Cardiac muscle cell (in vitro differentiated cells and primary cell): ENCODE measurements around the gene UBE2C. TPM values are rescaled to one million over a fixed set of nuclear protein-coding genes. Genes with fewer than 3 reads are reported as not detected.

Experiments used
- DNase-seq, 2 donors: peaks; one replicate each; pipeline versions ENCODE4 v3.0.0 to v3.0.0-alpha.2; 2010 to 2017; ENCODE audit warnings: low read depth in 1 of 2, low spot score in 1 of 2
- H3K27ac ChIP-seq: fragments of 200-600 bp; sonication (generic); 2 replicates; pipeline ENCODE4 v1.5.1; 2016
- H3K27me3 ChIP-seq: fragments of 200-600 bp; sonication (generic); 2 replicates; pipeline ENCODE4 v1.6.0; 2016; ENCODE audit warnings: control low read depth
- H3K36me3 ChIP-seq: fragments of 200-600 bp; sonication (generic); 2 replicates; pipeline ENCODE4 v1.5.1; 2016; ENCODE audit warnings: control low read depth
- H3K4me1 ChIP-seq: fragments of 200-600 bp; sonication (generic); 2 replicates; pipeline ENCODE4 v1.8.1; 2017; ENCODE audit warnings: low read depth, mild to moderate bottlenecking, mixed run types
- H3K4me3 ChIP-seq: fragments of 200-600 bp; sonication (generic); 2 replicates; pipeline ENCODE4 v1.5.1; 2016; ENCODE audit warnings: mild to moderate bottlenecking
- H3K9me3 ChIP-seq: fragments of 200-600 bp; sonication (generic); 2 replicates; pipeline ENCODE4 v1.5.1; 2017; ENCODE audit warnings: low read depth, mild to moderate bottlenecking, control low read depth
- polyA plus RNA-seq: library from polyadenylated mRNA; unstranded; fragments of >200 nt; fragmentation: Nextera tagmentation; extraction: Ambion mirVana; gene quantifications from 2 replicates; pipeline ENCODE4 v1.2.1, GENCODE V29; 2016
- total RNA-seq: library from RNA; depleted of rRNA; stranded (reverse); fragments of >200 nt; gene quantifications from 2 replicates; pipeline ENCODE4 v1.2.3, GENCODE V29; 2016
- TF ChIP-seq, protein P1 (sequence below): IDR thresholded peaks from 2 replicates; pipeline ENCODE4 v1.5.1; 2012; ENCODE audit warnings: low read depth, mild to moderate bottlenecking, low read length

Gene UBE2C
- total and polyA plus RNA-seq, 2 experiments from 2014 or later = 48.6 to 267 TPM

DNA sequence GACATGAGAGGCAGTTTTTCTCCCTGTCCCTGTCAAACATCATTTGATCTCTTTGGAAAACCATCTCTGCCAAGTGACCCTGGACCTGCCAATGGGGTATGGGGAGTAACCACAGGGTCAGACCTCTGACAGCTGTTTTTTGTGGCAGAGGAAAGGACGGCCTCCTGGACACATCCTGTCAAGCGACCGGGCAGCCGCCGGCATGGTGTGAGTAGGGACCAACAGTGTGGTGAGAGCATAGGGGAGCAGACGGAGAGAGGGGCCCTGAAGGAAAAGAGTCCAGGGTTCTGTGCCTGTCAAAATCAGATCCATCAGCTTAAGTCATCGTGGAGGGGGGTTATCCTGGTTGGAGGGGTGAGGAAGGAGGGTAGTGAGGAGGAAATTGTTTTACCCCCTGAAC is 10.6 kb upstream of the UBE2C start:
- Histone ChIP-seq H3K4me3 (no peak overlapping the region), H3K4me1 (no peaks in the 10 kb centered on the region), H3K9me3 (no peaks in the 10 kb centered on the region), H3K36me3 (peaks cover 38% of the 10 kb centered on the region), H3K27ac (no peak overlapping the region), H3K27me3 (no peaks in the 10 kb centered on the region)
- no peak for DNase-seq
- TF ChIP-seq, protein P1, sequence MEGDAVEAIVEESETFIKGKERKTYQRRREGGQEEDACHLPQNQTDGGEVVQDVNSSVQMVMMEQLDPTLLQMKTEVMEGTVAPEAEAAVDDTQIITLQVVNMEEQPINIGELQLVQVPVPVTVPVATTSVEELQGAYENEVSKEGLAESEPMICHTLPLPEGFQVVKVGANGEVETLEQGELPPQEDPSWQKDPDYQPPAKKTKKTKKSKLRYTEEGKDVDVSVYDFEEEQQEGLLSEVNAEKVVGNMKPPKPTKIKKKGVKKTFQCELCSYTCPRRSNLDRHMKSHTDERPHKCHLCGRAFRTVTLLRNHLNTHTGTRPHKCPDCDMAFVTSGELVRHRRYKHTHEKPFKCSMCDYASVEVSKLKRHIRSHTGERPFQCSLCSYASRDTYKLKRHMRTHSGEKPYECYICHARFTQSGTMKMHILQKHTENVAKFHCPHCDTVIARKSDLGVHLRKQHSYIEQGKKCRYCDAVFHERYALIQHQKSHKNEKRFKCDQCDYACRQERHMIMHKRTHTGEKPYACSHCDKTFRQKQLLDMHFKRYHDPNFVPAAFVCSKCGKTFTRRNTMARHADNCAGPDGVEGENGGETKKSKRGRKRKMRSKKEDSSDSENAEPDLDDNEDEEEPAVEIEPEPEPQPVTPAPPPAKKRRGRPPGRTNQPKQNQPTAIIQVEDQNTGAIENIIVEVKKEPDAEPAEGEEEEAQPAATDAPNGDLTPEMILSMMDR = no peak

DNA sequence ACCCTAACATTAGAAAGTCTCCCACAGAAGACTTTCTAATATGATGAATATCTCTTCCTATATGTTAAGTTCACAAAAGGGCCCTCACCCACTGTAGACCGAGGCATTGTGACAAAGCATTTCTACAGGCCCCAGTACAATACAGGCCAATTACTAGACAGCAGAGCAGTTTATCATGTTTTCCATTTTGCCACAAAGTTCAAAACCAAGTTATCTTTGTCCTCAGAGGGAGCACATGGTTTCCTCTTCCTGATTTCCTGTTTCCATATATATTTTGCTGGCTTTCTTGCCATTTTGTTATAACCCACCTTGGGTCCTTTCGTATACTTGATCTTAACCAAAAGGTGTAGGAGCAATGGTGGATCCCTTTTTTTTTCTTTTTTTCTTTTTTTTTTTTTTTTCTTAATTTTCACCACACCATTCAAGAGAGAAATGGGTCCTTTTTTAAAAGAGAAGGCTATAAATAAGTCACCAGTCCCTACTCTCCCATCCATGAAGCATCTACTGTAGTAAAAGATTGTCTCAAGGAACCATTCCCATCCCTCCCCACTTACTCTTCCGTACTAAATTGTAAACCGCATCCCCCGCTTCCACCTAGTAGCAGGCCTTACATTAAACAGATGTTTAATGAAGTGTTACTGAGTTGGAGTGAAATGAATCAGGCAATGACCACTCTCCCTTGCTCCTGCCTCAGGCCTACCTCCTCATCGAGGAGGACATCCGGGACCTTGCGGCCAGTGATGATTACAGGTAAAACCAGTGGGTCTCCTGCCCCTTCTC is 2.1 kb upstream of the UBE2C start:
- no peak overlapping the region for H3K4me3 ChIP-seq
- DNase-seq = no peak
- H3K9me3 ChIP-seq = no peaks in the 10 kb centered on the region
- peaks cover 28% of the 10 kb centered on the region for H3K36me3 ChIP-seq
- no peak overlapping the region for H3K27ac ChIP-seq
- H3K27me3 ChIP-seq = no peaks in the 10 kb centered on the region
- H3K4me1 ChIP-seq = no peaks in the 10 kb centered on the region
- TF ChIP-seq, protein P1 = no peak

DNA sequence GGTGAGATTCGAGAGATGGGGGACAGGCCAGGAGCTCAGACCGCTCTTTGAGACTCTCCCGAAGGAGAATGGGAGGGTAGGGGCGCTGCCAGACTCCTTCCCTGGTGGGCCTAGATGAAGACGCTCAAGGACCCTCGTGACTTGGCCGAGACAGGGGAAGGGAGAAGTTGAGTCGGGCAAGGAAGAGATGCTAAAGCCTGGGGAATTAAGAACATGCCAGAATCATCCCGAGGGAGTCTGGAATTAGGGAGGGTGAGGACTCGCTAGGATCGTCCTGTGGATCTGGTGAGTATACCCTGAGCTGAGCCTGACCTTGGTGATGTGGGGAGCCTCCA is 529 bp downstream of the UBE2C start:
- Histone ChIP-seq H3K9me3 (no peaks in the 10 kb centered on the region), H3K4me1 (no peaks in the 10 kb centered on the region), H3K4me3 (peak overlapping the region; percentile 78), H3K36me3 (peaks cover 20% of the 10 kb centered on the region), H3K27ac (peak overlapping the region; percentile 75), H3K27me3 (no peaks in the 10 kb centered on the region)
- DNase-seq = no peak
- TF ChIP-seq, protein P1 = no peak

DNA sequence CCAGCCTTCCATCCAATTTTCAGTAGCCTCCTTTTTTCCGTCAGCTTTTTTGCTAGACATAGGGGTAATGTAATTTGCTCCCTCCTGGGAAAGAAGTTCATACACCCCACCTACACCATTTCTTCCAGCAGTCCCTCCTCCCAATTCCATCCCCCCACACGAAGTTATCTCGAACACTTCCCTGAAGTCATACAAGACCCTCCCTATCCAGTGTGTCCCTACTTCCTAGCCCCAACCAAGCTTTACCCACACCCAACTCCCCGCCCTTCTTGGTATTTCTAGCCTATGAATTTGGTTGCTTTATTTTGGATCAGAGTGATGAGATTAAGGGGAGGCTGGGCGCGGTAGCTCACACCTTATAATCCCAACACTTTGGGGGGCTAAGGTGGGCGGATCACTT is 1.0 kb downstream of the UBE2C start:
- H3K27me3 ChIP-seq = no peaks in the 10 kb centered on the region
- H3K4me3 ChIP-seq = peak overlapping the region; percentile 78
- no peaks in the 10 kb centered on the region for H3K9me3 ChIP-seq
- DNase-seq = no peak
- peaks cover 20% of the 10 kb centered on the region for H3K36me3 ChIP-seq
- no peak overlapping the region for H3K27ac ChIP-seq
- H3K4me1 ChIP-seq = no peaks in the 10 kb centered on the region
- TF ChIP-seq, protein P1 = no peak

DNA sequence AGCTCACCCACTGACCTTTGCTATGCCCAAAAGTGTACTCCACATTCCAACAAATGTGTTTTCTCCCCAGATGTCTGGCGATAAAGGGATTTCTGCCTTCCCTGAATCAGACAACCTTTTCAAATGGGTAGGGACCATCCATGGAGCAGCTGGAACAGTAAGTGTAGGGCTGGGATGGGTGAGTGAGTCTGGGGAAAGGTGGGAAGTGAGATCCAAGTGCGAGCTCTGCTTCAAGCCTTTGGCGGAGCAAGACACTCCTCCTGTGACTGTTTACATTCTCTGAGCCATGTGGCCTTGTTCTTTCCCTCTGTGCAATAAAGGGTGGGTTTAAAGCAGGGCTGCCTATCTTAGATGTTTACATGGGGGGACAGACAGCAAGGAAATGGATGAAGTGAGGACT is 1.9 kb downstream of the UBE2C start:
- Histone ChIP-seq H3K27ac (no peak overlapping the region), H3K9me3 (no peaks in the 10 kb centered on the region), H3K4me1 (no peaks in the 10 kb centered on the region), H3K27me3 (no peaks in the 10 kb centered on the region), H3K36me3 (peaks cover 15% of the 10 kb centered on the region), H3K4me3 (no peak overlapping the region)
- TF ChIP-seq, protein P1 = no peak
- no peak for DNase-seq

DNA sequence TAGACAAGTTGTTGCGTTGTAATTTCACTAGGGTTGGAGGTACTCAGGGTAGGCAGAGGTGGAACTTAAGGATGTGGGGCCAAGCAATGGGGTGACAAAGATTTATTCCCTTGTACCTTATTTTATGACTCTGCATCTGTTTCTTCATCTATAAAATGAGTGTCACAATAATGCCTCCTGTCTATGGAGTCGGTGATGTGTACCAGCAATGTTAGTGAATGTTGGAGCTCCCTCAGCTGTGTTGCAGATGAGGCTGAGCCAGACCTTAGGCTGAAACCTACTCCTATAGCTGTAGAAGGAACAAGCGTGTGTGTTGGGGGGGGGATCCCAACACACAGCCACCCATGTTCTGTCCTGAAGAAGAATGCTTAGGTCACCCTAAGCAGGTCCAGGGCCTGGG is 4.5 kb downstream of the UBE2C start:
- no peak for DNase-seq
- H3K27ac ChIP-seq = peak overlapping the region; percentile 25
- no peak overlapping the region for H3K4me3 ChIP-seq
- H3K36me3 ChIP-seq = no peaks in the 10 kb centered on the region
- H3K27me3 ChIP-seq = no peaks in the 10 kb centered on the region
- no peaks in the 10 kb centered on the region for H3K9me3 ChIP-seq
- H3K4me1 ChIP-seq = no peaks in the 10 kb centered on the region
- TF ChIP-seq, protein P1 = no peak
